A673 (cell line): ENCODE results near the gene ARMC12.

ENCODE experiments used
- CTCF ChIP-seq: fragments of 300-800, 200-600 bp; sonication (generic); conservative IDR thresholded peaks from 2 replicates; pipeline ENCODE4 v1.5.1; 2017; ENCODE audit warnings: low read depth, mild to moderate bottlenecking, antibody characterized with exemption, low read length, moderate library complexity, mixed read lengths
- EZH2 ChIP-seq: fragments of 200-600 bp; sonication (generic); IDR thresholded peaks from 2 replicates; pipeline ENCODE4 v1.6.1; 2017; ENCODE audit warnings: borderline replicate concordance, low read depth, mild to moderate bottlenecking, mixed read lengths, antibody characterized with exemption, low read length; ENCODE audit not compliant: poor library complexity, severe bottlenecking

GRCh38 chr6:35786272-35786671 lies 49.4 kb downstream of the ARMC12 start:
- no peak for TF ChIP-seq CTCF
- no peak for TF ChIP-seq EZH2
